HG02571 (cell line): ENCODE results near the gene NUP35.

Experiments
- ATAC-seq: cut with Tn5 transposase; IDR thresholded peaks from one replicate; pipeline ENCODE4 v1.9.1; 2021; ENCODE audit warnings: mild to moderate bottlenecking, moderate library complexity; ENCODE audit not compliant: unreplicated experiment

Gene NUP35, protein sequence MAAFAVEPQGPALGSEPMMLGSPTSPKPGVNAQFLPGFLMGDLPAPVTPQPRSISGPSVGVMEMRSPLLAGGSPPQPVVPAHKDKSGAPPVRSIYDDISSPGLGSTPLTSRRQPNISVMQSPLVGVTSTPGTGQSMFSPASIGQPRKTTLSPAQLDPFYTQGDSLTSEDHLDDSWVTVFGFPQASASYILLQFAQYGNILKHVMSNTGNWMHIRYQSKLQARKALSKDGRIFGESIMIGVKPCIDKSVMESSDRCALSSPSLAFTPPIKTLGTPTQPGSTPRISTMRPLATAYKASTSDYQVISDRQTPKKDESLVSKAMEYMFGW

DNA sequence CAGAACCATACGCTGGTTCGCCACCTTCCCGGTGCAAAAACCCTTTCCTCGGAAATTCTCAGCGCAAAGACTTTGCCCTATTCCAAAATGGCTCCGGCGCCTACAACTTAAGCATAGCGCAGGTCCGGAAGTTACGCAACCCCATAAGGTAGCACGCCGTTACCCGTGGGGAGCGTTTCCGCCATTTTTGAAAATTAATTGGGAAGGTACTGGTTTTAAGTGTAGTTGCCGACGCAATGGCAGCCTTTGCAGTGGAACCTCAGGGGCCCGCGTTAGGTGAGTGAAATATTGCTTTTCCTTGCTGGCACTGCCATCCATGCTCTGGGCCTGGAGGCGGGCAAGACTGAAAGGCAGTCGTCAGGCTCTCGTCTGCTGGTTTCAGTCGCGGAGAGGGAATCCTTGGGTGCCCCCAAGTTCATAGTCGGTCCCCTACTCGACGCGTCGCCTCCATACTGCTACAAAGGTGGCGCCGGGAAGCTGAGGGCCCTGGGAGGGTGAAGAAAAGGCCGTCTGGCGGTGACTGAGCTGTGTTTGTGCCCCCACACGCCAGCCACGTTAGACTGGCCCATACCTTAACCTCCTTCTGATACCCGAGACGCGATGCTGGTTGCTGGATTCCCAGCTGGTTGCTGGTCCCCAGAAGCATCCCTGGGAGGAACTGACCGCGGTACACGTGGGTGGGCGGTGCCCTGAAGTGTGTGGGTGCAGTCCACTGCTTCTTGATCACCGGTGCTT lies at the start of gene NUP35:
TSS of gene NUP35 (plus strand) at position 222 of the 735 bp plus-strand sequence. CDS start at position 237, 15 bp downstream.
- ATAC-seq: peak; percentile 91

DNA sequence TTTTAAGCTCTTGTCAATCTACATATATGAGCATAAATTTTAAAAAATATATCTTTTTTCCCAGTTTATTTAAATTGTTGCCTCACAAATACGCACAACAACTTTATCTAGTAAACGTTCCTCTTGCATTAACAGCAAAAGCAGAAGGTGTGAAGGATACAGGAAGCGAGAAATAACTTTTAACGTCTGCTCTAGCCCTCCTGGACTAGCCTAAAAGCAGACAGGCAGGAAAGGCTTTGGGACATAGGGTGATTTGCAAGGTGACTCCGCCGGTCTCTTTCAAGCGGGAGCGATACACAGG lies 46.1 kb upstream of the NUP35 start:
- ATAC-seq: no peak

DNA sequence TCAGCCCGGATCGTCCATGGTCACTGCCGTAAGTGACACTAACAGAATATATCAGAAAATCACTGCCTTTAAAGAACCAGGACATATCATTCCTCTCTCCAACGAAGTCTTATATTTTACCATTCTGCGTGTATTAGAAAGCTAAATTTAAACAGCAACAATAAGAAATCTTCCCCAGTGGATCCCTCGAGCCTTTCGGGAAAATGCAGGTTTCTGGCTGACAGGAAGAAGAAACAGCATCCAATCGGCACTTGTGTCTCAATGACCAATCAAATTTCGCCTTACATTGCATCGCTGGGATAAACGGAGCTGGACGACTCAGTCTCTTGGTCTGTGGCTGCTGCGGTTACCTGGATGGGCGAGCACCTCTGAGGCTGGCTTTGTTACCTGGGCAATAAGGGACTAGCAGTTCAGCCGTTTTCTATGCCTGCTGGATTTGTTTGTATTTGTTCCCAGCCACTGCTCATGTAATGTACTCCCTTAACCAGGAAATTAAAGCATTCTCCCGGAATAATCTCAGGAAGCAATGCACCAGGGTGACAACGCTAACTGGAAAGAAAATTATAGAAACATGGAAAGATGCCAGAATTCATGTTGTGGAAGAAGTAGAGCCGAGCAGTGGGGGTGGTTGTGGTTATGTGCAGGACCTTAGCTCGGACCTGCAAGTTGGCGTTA lies 45.6 kb upstream of the NUP35 start, which contains the start of gene DUSP19:
TSS of gene DUSP19 (plus strand) at position 284 of the 675 bp plus-strand sequence. CDS start at position 471, 187 bp downstream.
- peak; percentile 93 for ATAC-seq

DNA sequence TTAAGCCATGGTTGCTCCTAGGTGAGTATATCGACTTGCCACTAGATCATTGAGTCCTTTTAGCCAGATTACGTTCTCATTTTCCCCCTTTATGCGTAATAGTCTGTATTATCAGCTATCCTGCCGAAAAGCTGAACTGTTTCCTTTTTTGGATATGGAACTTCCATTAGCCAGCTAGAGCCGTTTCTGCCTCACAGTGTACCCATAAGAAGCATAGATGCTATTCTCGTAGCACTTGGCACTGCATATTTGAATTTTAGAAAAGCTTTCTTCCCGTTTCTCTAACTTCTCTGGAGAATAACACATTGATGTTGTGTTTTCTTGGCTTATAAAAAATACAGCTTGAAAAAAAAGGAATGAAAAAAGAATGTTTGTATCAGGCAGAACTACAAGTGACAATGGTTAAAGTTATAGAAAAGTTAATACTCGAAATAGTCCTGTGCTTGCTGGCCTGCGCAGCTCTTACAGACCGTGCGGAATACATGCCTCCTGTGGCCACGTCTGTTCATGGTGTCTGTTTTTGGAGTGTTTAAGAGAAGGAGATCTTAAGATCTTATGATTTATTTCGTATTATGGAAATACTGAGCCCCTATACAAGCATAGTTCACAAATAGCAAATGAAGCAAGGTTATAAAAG lies 45.0 kb upstream of the NUP35 start:
- peak; percentile 14 for ATAC-seq

DNA sequence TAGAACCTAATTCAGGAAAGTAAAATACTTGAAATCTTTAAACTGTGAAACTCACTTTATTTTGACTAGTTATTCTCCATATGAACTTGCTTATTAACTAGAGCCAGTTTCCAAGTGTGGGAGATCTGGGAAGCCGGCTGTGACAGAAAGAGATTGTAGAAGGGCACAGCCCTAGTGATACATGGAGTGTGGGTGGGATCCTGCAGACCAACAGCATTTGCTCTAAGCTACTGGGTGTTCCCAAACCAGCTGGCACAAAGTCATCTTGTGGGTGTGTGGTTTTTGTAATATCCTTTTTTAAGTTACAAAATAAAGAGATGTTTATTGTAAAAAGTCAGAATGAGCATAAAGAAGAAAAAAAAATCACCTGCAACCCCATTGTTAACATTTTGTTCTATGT lies 42.3 kb upstream of the NUP35 start:
- no peak for ATAC-seq

DNA sequence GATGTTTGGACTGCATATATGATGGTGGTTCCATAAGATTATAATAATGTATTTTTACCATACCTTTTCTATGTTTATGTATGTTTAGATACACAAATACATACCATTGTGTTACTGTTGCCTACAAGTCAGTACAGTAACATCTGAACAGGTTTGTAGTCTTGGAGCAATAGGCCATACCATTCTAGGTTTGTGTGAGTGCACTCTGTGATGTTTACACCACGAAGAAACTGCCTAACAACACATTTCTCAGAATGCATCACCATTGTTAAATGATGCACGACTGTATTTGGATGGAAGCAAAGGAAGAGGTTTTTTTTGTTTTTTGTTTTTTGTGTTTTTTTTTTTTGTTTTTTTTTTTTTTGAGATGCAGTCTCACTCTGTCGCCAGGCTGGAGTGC lies 36.2 kb upstream of the NUP35 start:
- no peak for ATAC-seq

DNA sequence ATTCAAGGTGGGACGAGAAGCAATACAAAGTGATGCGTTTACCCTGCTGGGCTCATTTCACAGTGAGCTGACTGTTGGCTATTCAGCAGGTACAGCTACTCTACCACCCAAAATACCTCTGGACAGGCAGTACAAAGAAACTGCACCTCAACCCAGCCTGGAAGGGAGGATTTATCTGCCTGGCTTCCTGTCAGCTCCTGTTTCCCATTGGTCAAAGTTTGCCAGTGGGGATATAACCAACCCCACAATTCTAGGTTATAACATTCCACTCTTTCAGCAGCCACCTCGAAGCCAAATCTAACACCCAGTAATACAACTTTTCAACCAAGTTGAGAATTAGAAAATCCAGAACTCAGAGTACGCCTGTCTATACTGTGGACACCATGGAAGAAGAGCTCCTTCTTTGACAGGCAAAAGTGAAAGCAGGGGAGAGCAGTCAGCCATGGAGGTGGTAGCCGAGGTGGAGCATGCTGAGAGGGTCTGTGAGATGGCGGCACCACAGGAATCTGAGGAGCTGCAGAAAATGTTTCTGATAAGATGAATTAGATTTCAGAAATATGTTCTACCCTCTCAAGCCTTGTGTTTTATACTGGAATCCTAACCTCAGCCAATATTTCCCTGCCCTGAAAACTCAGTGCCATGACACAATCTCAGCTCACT lies 34.9 kb upstream of the NUP35 start:
- peak; percentile 61 for ATAC-seq

DNA sequence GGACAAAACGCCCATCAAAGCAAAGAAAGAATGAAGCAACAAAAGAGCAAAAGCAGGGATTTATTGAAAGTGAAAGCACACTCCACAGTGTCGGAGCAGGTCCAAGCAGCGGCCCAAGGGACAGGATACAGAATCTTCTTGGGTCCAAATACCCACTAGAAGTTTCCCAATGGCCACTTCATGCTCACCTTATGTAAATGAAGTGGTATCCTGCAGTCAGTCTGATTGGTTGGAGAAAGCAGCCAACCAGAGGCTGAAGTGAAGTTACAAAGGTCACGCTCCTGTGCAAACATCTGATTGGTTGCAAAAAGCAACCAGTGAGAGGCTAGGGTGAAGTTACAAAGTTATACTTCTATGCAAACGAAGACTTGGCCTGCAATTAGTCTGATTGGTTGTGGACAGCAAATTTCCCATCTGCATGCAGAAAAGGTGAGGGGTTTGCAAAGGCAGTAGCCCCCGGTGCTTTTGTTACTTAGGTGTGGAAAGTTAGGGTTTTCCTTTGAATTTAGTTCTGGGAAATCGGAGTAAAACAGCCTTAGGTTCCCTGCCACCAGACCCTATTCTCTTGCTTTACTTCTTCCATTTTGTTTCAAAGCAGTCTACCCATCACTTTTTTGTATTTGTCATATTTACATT lies 32.8 kb upstream of the NUP35 start:
- no peak for ATAC-seq

DNA sequence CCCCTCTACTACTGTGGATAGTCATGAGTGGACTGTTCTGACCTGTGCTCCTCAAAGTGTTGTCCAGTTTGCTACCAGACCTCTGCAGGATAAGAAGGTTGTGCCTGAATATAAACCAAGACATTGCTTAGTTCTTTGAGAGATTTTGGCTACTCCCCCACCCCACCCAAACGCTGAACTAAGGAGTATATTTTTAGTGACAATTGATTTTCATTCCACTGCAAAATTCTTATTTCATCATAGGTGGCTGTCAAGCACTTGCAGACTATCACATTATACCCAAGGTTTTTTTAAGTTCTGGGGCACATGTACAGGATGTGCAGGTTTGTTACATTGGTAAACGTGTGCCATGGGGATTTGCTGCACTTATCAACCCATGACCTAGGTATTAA lies 32.3 kb upstream of the NUP35 start:
- ATAC-seq: no peak

DNA sequence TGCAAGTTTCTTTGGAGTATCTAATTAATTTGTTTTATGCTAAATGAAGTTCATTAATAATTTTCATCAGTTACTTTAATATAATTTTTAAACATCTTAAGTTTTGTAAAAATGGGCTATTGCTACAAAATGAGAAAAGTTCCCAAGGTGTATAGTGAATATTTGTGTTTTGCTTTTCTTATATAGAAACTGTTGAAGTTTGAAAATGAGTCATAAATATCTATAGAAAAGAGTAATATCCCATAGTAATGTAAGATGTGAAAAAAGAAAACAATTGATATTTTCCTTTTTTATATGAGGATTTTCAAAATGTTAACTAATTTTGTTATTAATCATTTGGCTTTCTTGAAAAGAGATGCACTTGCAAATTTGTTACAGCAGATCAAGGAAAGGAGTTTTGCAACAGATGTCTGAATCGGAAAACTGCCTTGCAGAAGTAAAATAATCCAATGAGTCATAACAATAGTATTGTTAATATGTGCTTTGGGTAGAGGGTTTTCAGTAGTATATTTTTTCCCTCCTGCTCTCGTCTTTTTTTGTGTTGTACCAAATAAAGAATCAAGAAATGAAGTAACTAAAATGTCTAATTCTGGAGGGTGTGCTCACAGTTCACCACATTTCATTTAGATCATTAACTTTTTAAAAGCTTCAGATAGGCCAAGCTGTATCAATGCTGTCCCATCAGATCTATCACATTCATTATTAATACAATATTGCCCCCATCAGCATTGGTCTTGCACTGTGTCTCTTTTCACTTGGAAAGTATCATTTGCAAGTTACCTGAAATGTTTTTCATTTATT lies 30.2 kb upstream of the NUP35 start:
- ATAC-seq: peak; percentile 66

DNA sequence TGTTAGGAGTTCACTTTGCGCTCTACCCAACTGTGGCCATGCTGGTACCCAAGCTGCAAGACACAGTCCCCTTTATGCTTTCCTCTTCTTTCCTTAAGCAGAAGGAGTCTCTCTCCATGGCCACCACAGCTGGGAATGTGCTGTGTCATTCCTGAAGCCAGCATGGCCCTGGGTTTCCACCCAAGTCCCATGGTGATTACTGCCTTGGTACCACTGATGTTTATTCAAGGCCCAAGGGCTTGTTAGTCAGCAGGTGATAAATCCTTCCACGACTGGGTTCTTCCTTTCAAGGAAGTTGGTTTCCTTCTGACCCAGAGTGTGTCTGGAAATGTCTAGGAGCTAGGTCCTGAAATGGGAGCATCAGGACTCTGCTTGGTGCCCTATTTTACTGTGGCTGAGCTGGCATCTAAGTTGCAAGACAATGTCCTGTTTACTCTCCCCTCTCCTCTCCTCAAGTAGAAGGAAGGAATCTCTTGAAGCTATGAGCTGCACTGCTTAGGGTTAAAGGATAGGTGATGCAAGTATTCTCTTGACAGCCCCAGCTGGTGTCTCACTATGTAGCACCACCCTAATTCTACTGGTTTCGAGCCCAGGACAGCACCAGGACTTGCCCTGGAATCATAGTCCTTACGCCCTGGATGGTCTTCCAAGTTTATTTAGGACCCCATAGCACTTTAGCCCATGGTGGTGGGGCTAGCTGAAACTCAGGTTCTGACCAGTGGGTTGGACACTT lies 18.7 kb upstream of the NUP35 start:
- no peak for ATAC-seq

DNA sequence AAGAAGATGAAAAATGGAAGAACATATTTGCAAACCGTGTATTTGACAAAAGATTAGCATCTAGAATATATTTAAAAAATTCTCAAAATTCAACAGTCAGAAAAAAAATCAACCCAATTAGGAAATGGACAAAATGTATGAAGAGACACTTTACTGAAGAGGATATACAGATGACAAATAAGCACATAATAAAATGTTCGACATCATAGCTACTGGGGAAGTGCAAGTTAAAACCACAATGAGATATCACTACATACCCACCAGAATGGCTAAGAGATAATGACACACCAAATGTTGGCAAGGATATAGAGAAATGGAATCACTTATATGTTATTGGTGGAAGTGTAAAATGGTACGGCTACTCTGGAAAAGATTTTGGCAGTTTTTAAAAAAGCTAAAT lies 11.7 kb upstream of the NUP35 start:
- ATAC-seq: no peak

DNA sequence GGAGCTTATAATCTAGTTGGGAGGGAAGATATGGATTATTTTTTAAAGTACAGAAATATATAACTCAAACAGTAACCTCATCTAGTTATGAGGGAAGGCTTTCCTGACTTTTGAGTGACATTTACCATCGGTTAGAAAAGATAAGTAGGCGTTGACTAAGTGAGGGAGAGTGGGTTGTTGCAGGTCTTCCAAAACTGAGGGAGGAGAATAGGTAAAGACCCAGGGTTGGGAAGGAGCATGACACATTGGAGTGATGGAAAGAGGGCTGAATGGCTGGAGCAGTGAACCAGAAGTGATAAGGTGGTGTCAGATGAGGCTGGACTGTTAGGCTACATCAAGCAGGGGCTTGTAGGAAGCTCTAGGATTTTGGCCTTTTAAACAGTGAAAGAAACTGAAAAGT lies 10.6 kb upstream of the NUP35 start:
- ATAC-seq: no peak

DNA sequence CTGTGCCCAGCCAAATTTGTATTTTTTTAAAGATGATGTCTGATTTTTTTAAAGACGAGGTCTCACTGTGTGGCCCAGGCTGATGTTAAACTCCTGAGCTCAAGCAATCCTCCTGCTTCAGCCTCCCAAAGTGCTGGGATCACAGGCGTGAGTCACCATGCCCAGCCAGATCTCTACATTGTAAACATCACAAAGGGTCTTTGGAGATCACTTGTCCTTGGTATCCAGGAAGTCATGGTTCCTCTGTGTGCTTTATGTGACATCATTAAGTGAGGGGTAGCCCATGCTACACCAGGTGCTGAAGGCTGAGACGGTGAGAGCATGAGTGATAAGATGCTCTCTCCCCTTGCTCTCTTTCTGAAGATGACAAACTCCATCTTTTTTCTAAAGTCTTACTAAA lies 7.0 kb upstream of the NUP35 start:
- ATAC-seq: no peak

DNA sequence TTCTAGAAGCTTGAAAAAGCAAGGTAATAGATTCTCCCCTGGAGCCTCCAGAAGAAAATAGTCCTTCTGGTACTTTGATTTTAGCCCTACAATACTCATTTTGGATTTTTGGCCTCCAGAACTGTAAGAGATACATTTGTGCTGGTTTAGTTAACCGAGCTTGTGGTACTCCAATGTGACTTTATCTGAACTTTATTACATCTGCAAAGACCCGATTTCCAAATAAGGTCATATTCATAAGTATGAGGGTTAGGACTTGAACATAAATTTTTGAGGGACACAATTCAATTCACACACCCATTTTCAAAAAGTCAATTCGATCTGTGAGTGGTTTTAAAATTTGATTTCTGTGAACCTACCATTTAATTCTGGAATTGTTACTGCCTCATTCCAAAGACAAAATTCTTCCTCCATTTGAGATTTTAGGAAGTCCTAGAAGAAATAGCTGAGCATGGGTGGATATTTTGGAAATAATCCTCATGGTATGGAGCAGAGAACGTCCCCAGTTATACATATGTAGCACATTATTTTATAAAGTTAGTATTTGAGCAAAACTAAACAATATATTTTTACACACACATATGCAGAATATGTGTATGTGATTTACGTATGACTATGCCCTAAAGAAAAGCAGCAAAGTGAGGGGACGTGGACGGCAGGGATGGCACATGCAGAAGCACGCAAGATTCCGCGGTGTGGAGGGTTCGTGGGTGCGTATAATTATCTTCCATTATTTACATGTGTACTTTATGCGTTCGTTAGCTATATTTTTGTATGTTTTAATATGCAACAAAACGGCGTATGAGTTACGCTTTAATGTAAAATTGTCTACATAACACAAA lies 905 bp upstream of the NUP35 start:
- no peak for ATAC-seq

DNA sequence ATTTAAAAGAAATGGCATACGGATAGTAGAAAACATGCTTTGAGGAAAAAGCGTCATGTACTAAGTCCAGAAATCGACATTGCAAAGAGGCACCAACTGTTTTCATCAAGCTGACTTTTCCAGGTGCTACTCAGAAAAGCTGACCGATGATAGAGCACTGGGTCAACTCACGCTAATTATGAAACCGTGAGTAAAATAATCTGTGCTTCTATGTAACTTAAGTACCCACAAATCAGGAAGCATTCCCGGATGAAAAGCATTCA lies 353 bp upstream of the NUP35 start:
- ATAC-seq: peak; percentile 38

DNA sequence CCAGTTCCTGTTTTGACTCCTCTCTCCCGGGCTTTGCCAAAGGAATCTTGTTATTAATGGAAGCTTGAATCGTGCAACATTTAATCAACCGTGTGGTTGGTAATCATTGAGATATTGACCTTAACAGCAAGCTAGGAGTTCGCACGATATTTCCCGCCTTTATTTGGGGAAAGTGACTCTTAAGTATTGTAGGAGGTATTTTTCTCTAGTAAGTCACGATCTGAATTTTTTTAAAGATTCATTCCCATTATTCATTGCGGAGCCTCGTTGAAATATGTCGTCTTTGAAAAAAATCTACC lies 663 bp downstream of the NUP35 start:
- ATAC-seq: no peak

DNA sequence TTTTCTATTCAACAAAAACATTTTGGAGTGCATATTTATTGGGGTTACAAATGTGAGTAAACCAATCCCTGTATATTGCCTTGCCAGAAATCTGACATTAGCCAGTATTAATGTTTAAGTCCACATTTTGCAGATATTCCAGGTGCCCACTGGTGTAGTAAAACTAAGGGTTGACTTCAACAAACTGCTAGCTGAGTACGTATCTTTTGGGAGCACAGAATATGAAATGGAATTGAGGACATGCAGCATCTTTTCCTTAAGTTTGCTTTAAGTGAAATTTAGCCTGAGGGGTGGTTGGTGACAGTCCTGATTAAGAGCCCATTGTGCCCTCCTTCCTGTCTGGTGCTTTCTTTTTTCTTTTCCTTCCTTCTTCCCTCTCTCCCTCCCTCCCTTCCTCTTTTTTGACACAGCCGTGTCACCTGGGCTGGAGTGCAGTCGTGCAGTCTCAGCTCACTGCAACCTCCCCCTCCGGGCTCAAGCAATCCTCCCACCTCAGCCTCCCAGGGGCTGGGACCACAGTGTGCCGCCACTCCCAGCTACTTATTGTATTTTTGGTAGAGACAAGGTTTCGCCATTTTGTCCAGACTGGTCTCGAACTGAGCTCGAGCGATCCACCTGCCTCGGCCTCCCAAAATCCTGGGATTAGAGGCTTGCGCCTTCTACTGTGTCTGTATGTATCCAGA lies 1.6 kb downstream of the NUP35 start:
- ATAC-seq: no peak
